Suprapubic skin (tissue), 4 donors: ENCODE data around the gene MYO15B. TPM values are rescaled to one million over a fixed set of nuclear protein-coding genes. Genes with fewer than 3 reads are reported as not detected.

Experiments used
- DNase-seq, 2 donors: peaks; one replicate each; pipeline ENCODE4 v3.0.0-alpha.2; 2019; ENCODE audit warnings: low spot score in 2 of 2
- H3K27ac ChIP-seq: fragments of 200-600 bp; sonication (generic); one replicate; pipeline ENCODE4 v1.5.1; 2019
- H3K27me3 ChIP-seq: fragments of 200-600 bp; sonication (generic); one replicate; pipeline ENCODE4 v1.5.1; 2019
- H3K36me3 ChIP-seq: fragments of 200-600 bp; sonication (generic); one replicate; pipeline ENCODE4 v1.5.1; 2019
- H3K4me1 ChIP-seq: fragments of 200-600 bp; sonication (generic); one replicate; pipeline ENCODE4 v1.5.1; 2019
- H3K4me3 ChIP-seq: fragments of 200-600 bp; sonication (generic); one replicate; pipeline ENCODE4 v1.5.1; 2019; ENCODE audit warnings: mild to moderate bottlenecking
- H3K9me3 ChIP-seq: fragments of 200-600 bp; sonication (generic); one replicate; pipeline ENCODE4 v1.5.1; 2019
- CTCF ChIP-seq, 2 donors: fragments of 200-600 bp in 1 of 2; fragments of 450-650 bp in 1 of 2; sonication (generic) in 1 of 2; IDR thresholded peaks; one replicate each; pipeline ENCODE4 v1.5.1; 2016 to 2019; ENCODE audit warnings: antibody characterized with exemption in 2 of 2, mild to moderate bottlenecking in 1 of 2, moderate library complexity in 1 of 2
- EP300 ChIP-seq: sonication (generic); formaldehyde crosslinking; IDR thresholded peaks from one replicate; pipeline ENCODE4 v1.6.1; 2017; ENCODE audit warnings: antibody characterized with exemption
- POLR2A ChIP-seq, 2 donors: fragments of 450-650 bp; IDR thresholded peaks; one replicate each; pipeline ENCODE4 v1.6.1; 2017; ENCODE audit warnings: antibody characterized with exemption in 2 of 2, mild to moderate bottlenecking in 2 of 2, moderate library complexity in 2 of 2
- POLR2AphosphoS5 ChIP-seq, 3 donors: sonication (generic); formaldehyde crosslinking; IDR thresholded peaks; one replicate each; pipeline ENCODE4 v1.6.1; 2017; ENCODE audit warnings: antibody characterized with exemption in 3 of 3
- WGBS: methylation state at CpG from one replicate; pipeline ENCODE4 v1.1.5; 2018; 5-methylcytosine and 5-hydroxymethylcytosine counted together
- total RNA-seq, 4 donors: library from RNA; depleted of rRNA; stranded (reverse); fragments of >200 nt; gene quantifications; one replicate each; pipeline ENCODE4 v1.1.0, GENCODE V29; 2016

The MYO15B gene
- total RNA-seq, 4 donors from 2014 or later = 28.4 to 126 (median 76.1) TPM

DNA sequence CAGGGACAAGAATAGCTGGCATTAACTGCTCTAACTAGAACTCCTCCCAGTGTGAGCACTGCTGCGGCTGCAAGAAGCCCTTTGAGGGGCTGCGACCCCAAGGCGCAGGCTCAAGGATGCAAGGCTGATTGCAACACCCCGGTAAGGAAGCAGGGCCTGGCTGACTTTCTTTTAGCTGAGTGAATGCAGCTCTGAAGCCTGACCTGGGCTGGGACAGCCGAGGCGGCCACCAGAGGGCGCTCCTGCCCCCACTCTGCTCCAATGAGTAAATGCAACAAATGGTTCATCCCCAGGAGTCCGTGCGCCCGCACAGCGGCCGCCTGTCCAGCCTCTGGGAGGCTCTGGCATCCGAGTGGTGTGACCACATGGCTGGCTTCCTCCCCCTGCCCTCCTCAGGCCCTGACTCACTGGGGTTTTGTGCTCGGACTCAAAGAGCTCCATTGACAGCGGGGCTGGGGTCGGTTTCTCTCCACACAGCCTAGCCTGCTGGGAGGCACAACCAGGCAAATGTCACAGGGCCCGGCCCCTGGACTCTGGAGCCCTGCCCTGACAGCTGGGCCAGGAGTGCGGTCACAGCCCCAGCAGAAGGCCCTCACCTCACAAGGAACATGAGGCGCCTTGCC lies 45.4 kb downstream of the MYO15B start, which contains the start of gene SMIM5:
SMIM5 (plus strand) TSS at position 572 of the 623 bp plus-strand sequence. CDS start 6,768 bp downstream, outside the sequence.
- Histone ChIP-seq H3K36me3 (peaks cover 21% of the 10 kb centered on the region), H3K4me3 (peak within 1 kb of the TSS; percentile 25), H3K27me3 (no peaks in the 10 kb centered on the region), H3K4me1 (peaks cover 23% of the 10 kb centered on the region), H3K27ac (peak within 1 kb of the TSS; percentile 85), H3K9me3 (no peaks in the 10 kb centered on the region)
- WGBS = 11% methylated on average over 12 of the region's 19 CpGs
- TF ChIP-seq EP300 (no peak), POLR2A (IDR thresholded peaks at IDR 0.05) (no peak), CTCF (IDR thresholded peaks at IDR 0.05) (peak; percentile 92 to 96)
- DNase-seq = peak; percentile 90 to 92

DNA sequence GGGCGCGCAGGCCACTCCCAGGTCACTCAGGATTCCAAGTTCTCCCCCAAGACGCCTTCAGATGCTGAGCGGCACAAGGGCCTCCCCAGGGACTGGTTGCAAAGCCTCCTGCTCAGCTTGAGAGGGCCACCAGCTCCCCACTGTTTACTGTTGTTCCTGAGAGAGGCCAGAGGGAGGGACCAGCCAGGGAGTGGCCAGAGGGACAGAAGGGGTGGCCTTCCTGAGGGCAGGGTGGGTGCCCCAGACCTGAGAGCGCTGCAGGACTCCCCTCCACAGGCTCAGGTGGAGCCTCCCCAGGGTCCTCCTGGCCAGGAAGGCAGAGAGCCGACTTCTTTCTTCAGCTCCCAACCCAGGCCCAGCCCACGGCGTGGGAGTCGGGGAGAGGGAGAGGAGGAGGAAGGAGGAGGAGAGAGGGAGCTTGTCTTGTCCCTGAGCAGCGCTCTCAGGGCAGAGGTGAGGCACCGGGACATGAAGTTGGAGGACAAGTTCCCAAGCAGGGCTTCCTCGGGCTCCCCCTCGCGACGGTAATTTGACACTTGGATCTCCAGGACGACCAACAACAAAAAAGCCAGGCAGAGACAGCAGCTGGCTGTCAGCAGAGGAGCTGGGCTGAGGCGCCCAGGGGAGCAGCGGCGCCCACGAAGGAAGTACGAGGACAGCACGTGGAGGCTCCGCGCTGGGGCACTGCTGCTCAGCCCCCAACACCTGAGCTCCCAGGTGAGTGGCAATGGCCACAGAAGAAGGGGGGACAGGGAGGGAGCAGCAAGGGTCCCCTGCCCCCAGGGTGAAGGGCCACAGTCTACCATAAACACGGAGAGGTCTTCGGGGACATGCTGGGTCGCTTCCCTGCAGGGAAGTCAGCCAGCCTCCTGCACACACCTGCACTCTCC lies 46.1 kb downstream of the MYO15B start:
- 5% methylated on average over 15 of the region's 27 CpGs for WGBS
- peak; percentile 94 to 95 for DNase-seq
- Histone ChIP-seq H3K4me3 (peak overlapping the region; percentile 25), H3K27ac (peak overlapping the region; percentile 85), H3K27me3 (no peaks in the 10 kb centered on the region), H3K9me3 (no peaks in the 10 kb centered on the region), H3K36me3 (peaks cover 16% of the 10 kb centered on the region), H3K4me1 (peaks cover 23% of the 10 kb centered on the region)
- TF ChIP-seq POLR2A (IDR thresholded peaks at IDR 0.05) (no peak), EP300 (no peak), POLR2AphosphoS5 (IDR thresholded peaks at IDR 0.05) (peak in 1 of 3 donors; percentile 22), CTCF (IDR thresholded peaks at IDR 0.05) (peak; percentile 20 to 75)

GRCh38 chr17:75634376-75634740 lies 46.8 kb downstream of the MYO15B start:
- 71% methylated on average over 3 of the region's 9 CpGs for WGBS
- no peaks in the 10 kb centered on the region for H3K27me3 ChIP-seq
- H3K4me1 ChIP-seq = peaks cover 23% of the 10 kb centered on the region
- no peak for TF ChIP-seq CTCF (IDR thresholded peaks at IDR 0.05)
- TF ChIP-seq POLR2AphosphoS5 (IDR thresholded peaks at IDR 0.05) = no peak
- no peak for TF ChIP-seq EP300
- TF ChIP-seq POLR2A (IDR thresholded peaks at IDR 0.05) = no peak
- H3K27ac ChIP-seq = peak overlapping the region; percentile 85
- H3K9me3 ChIP-seq = no peaks in the 10 kb centered on the region
- DNase-seq = no peak
- H3K36me3 ChIP-seq = peaks cover 11% of the 10 kb centered on the region
- peak overlapping the region; percentile 25 for H3K4me3 ChIP-seq

- DNase-seq = no peak
- no peaks in the 10 kb centered on the region for H3K9me3 ChIP-seq
- WGBS = 82% methylated on average over 16 of the region's 20 CpGs
- no peaks in the 10 kb centered on the region for H3K27me3 ChIP-seq
- peaks cover 11% of the 10 kb centered on the region for H3K36me3 ChIP-seq
- TF ChIP-seq POLR2AphosphoS5 (IDR thresholded peaks at IDR 0.05) (no peak), EP300 (no peak), POLR2A (IDR thresholded peaks at IDR 0.05) (no peak), CTCF (IDR thresholded peaks at IDR 0.05) (no peak)
- peaks cover 30% of the 10 kb centered on the region for H3K4me1 ChIP-seq
- peak overlapping the region; percentile 25 for H3K4me3 ChIP-seq
- no peak overlapping the region for H3K27ac ChIP-seq
Measured at GRCh38 chr17:75634754-75635609, 47.4 kb downstream of the MYO15B start.
